ENCODE measurements around the gene TLR1.

The TLR1 gene

DNA sequence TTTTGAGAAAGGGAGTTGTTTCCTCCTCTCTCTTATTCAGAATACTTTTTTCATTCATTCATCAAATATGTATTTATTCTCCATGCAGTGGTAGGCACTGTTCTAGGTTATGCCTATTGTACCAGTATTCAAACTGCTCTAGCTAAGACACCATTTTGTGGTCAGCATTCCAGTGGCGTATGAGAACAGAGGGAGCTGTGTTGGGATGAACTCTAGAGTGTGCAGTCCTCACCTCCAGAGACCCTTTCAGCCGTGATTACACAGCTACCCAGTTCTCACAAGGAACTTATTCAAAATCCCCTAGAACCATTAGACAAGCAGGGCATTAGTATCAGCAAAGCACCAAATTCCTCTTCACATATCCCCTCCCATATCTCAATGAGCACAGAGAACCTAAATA, 4.2 kb downstream of the TLR1 start:
- H3K36me3 Mint-ChIP-seq (ENCODE audit: low read depth), result peaks cover 88% of the 10 kb centered on the region
- H3K4me1 Mint-ChIP-seq (ENCODE audit: low read depth), result peaks cover 51% of the 10 kb centered on the region
- H3K27me3 Mint-ChIP-seq, result no peaks in the 10 kb centered on the region
- peaks cover 41% of the 10 kb centered on the region for H3K9me3 Mint-ChIP-seq
- H3K4me3 Mint-ChIP-seq, result no peak overlapping the region
- no peak overlapping the region for H3K27ac Mint-ChIP-seq
- intact Hi-C loops (cut with micrococcal nuclease), result no loop called here

DNA sequence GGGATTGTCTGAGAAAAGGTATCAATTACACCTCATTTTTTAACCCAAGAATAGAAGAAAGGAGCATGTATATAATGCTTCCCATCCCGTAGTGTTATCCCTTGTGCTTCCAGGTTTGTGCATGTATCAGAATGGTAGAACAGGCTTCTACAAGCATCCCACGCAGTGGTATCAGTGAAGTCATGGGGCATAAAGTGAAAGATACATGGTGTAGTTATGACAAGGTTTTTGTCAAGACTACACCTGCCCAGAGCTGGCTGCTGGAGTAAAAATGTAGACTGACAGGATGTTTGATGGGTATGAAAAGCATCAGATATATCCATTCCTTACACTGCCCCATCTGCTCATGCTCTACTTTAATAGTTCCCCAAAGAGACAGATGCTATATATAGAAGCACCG, 9.5 kb downstream of the TLR1 start:
- H3K9me3 Mint-ChIP-seq, result peaks cover 36% of the 10 kb centered on the region
- H3K36me3 Mint-ChIP-seq (ENCODE audit: low read depth), result peaks cover 64% of the 10 kb centered on the region
- intact Hi-C loops (cut with micrococcal nuclease), result no loop called here
- no peak overlapping the region for H3K4me3 Mint-ChIP-seq
- peaks cover 59% of the 10 kb centered on the region for H3K4me1 Mint-ChIP-seq (ENCODE audit: low read depth)
- H3K27ac Mint-ChIP-seq, result peak overlapping the region; percentile 32
- H3K27me3 Mint-ChIP-seq, result no peaks in the 10 kb centered on the region

DNA sequence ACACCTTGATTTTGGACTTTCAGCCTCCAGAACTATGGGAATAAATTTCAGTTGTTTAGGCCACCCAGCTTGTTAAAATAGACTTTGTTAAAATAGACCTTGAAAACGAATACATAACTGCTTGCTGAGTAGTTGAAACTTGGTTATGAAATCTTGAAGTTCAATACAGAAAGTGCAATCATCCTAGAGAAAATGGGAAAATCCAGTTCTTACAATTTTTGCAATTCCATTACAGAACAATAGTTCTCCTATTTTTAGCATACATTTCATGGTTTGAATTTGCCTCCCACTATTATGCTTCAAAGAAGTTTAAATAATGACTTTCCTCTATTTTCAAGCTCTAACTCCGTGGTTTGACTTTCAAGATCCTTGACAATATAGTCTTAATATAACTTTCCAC, 10.5 kb downstream of the TLR1 start:
- H3K9me3 Mint-ChIP-seq, result peaks cover 26% of the 10 kb centered on the region
- no peak overlapping the region for H3K4me3 Mint-ChIP-seq
- intact Hi-C loops (cut with micrococcal nuclease), result no loop called here
- H3K27me3 Mint-ChIP-seq, result no peaks in the 10 kb centered on the region
- H3K4me1 Mint-ChIP-seq (ENCODE audit: low read depth), result peaks cover 63% of the 10 kb centered on the region
- H3K27ac Mint-ChIP-seq, result peak overlapping the region; percentile 60
- H3K36me3 Mint-ChIP-seq (ENCODE audit: low read depth), result peaks cover 62% of the 10 kb centered on the region

DNA sequence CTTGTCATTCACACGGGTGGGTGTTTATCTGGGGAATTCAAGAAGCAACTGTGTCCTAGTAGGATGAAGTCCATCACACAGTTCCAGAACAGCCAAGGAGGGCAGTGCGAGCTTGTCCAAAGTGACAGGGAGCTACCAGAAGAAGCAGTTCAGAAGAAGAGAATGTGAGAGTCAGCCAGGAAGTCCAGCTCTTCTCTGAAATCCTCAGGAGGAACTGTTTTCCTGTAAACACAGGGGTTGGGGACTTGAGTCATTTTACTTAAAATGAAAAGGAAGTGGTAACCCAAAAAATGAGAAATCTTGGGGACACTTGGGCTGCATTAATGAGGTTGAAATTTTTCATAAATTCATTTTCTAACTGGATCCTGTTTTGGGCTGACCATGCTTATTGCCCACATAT, 13.6 kb downstream of the TLR1 start:
- intact Hi-C loops (cut with micrococcal nuclease), result loop anchor here (2.0 kb wide), 1 partner anchor 14 kb away; the partner anchor contains the start of gene TLR1
- Mint-ChIP-seq H3K27ac (peak overlapping the region; percentile 84), H3K9me3 (peaks cover 10% of the 10 kb centered on the region), H3K27me3 (no peaks in the 10 kb centered on the region), H3K36me3 (ENCODE audit: low read depth) (peaks cover 32% of the 10 kb centered on the region), H3K4me1 (ENCODE audit: low read depth) (peaks cover 75% of the 10 kb centered on the region), H3K4me3 (peak overlapping the region; percentile 37)

DNA sequence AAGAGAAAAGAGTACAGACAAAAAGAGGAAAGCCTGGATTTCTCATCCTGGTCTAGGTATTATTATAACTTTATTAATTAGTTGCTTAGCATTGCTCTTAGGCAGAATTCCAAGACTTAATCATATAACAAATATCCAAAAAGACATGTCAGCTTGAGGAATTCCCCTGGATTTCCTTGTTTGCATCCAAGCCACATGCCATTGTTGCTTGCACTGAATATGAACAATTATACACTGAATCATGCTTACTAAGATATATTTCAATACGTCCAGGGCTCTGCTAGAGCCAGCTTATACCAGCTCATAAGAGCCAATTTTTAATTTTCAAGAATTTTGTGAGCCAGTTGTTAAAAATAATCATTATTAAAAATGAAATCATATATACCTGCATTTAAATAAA, 16.3 kb downstream of the TLR1 start:
- Mint-ChIP-seq H3K4me3 (no peak overlapping the region), H3K9me3 (no peaks in the 10 kb centered on the region), H3K27me3 (no peaks in the 10 kb centered on the region), H3K4me1 (ENCODE audit: low read depth) (peaks cover 74% of the 10 kb centered on the region), H3K36me3 (ENCODE audit: low read depth) (peaks cover 11% of the 10 kb centered on the region), H3K27ac (peak overlapping the region; percentile 68)
- intact Hi-C loops (cut with micrococcal nuclease), result no loop called here

DNA sequence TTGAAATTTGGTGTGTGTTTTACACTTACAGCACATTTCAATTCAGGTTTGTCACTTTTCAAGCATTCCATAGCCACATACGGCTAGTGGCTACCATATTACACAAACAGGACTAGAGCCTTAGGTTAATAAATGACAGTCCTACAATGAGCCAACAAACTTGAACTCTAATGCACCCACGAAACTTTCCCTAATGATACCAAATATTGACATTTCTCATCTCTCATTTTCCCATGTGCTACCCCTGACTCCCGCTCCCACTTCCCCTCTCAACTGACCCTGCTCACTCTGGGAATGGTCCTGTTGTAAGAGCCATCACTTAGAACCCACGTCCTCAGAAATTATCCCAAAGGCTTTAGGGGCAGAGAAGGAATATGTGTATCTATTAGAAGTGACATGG, 16.9 kb downstream of the TLR1 start:
- Mint-ChIP-seq H3K27ac (peak overlapping the region; percentile 68), H3K4me1 (ENCODE audit: low read depth) (peaks cover 71% of the 10 kb centered on the region), H3K27me3 (no peaks in the 10 kb centered on the region), H3K4me3 (no peak overlapping the region), H3K36me3 (ENCODE audit: low read depth) (peaks cover 11% of the 10 kb centered on the region), H3K9me3 (no peaks in the 10 kb centered on the region)
- intact Hi-C loops (cut with micrococcal nuclease), result no loop called here

DNA sequence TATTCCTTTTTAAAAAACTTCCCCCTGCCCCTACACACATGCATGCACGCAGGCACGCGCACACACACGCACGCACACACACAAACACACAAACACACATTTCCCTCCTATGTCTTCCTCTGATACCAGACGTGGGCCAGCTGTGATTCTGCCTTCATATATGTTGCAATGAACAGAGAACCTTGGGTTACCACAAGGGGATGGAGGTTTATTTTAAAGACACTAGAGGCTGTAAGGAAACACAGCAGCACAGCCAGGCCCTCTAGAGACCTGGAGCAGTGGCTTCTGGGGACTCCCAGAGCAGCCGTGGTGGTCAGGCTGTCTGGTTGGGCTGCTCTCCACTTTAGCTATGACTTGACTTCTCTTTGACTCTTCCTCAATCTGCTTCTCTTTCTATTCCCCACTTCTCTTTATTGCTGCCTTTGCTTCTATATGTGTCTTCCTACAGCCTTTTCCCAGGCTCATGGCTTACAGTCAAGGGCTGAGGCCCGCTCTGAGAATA, 18.6 kb downstream of the TLR1 start:
- no peaks in the 10 kb centered on the region for H3K27me3 Mint-ChIP-seq
- H3K27ac Mint-ChIP-seq, result peak overlapping the region; percentile 80
- no peaks in the 10 kb centered on the region for H3K9me3 Mint-ChIP-seq
- H3K4me1 Mint-ChIP-seq (ENCODE audit: low read depth), result peaks cover 64% of the 10 kb centered on the region
- H3K4me3 Mint-ChIP-seq, result no peak overlapping the region
- intact Hi-C loops (cut with micrococcal nuclease), result loop anchor here (1.0 kb wide), 1 partner anchor 71 kb away; no protein-coding TSS in a partner anchor
- peaks cover 11% of the 10 kb centered on the region for H3K36me3 Mint-ChIP-seq (ENCODE audit: low read depth)

DNA sequence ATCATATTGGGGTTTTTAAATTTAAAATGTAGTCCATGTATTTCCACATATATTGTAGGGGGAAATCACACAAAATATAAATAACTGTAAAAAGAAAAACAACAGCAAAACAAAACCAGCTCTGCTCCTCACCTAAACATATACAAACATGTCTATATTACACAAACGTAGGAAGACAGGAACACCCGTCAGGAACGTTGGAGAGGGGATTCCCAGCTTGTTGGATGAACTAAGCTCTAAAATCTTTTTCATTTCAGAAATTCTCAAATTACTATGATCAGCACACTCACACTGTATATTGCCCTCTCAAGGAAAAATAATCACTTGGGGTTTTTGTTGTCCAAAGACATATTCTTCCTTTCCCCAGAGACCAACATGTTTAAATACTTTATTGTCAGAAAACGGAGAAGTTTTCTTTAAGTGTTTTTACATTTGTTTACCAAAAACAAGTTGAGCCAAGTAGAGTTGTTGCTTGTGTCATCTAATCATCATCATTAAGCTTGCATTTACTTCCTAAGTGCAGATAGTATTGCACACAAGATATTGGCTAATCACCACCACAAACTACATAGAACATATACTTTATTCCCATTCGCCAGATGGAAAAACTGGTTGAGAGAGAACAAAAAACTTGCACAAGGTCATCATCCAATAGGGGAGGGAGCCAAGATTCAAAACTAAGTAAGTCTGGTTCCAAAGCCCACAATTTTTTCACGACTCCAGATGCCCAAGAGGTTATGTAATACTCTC, 19.4 kb downstream of the TLR1 start:
- Mint-ChIP-seq H3K27me3 (no peaks in the 10 kb centered on the region), H3K4me3 (no peak overlapping the region), H3K4me1 (ENCODE audit: low read depth) (peaks cover 61% of the 10 kb centered on the region), H3K36me3 (ENCODE audit: low read depth) (peaks cover 10% of the 10 kb centered on the region), H3K27ac (peak overlapping the region; percentile 80), H3K9me3 (no peaks in the 10 kb centered on the region)
- intact Hi-C loops (cut with micrococcal nuclease), result no loop called here

DNA sequence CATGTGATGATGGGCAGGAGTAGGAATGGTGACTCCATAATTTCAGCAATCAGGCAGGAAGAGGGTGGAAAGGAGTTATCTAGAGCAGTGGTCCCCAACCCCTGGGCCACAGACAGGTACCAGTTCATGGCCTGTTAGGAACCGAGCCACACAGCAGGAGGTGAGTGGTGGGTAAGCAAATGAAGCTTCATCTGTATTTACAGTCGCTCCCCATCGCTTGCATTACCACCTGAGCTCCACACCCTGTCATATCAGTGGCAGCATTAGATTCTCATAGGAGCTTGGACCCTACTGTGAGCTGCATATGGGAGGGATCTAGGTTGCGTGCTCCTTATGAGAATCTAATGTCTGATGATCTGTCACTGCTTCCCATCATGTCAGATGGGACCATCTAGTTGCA, 20.4 kb downstream of the TLR1 start:
- Mint-ChIP-seq H3K27ac (no peak overlapping the region), H3K36me3 (ENCODE audit: low read depth) (no peaks in the 10 kb centered on the region), H3K27me3 (no peaks in the 10 kb centered on the region), H3K4me3 (no peak overlapping the region), H3K4me1 (ENCODE audit: low read depth) (peaks cover 51% of the 10 kb centered on the region), H3K9me3 (no peaks in the 10 kb centered on the region)
- intact Hi-C loops (cut with micrococcal nuclease), result no loop called here

DNA sequence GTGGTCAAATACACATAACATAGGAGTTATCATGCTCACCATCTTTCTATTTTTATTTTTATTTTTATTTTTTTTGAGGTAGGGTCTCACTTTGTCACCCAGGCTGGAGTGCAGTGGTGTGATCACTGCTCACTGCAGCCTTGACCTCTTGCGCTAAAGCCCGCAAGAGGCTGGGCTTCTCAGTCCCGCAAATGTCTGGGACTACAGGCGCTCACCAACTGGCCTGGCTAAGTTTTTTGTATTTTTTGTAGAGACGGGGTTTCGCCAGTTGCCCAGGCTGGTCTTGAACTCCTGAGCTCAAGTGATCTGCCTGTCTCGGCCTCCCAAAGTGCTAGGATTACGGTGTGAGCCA, 21.5 kb downstream of the TLR1 start:
- no peaks in the 10 kb centered on the region for H3K36me3 Mint-ChIP-seq (ENCODE audit: low read depth)
- no peak overlapping the region for H3K4me3 Mint-ChIP-seq
- peaks cover 49% of the 10 kb centered on the region for H3K4me1 Mint-ChIP-seq (ENCODE audit: low read depth)
- no peaks in the 10 kb centered on the region for H3K27me3 Mint-ChIP-seq
- H3K27ac Mint-ChIP-seq, result no peak overlapping the region
- H3K9me3 Mint-ChIP-seq, result no peaks in the 10 kb centered on the region
- intact Hi-C loops (cut with micrococcal nuclease), result loop anchor here (2.0 kb wide), 1 partner anchor 22 kb away; no protein-coding TSS in a partner anchor

DNA sequence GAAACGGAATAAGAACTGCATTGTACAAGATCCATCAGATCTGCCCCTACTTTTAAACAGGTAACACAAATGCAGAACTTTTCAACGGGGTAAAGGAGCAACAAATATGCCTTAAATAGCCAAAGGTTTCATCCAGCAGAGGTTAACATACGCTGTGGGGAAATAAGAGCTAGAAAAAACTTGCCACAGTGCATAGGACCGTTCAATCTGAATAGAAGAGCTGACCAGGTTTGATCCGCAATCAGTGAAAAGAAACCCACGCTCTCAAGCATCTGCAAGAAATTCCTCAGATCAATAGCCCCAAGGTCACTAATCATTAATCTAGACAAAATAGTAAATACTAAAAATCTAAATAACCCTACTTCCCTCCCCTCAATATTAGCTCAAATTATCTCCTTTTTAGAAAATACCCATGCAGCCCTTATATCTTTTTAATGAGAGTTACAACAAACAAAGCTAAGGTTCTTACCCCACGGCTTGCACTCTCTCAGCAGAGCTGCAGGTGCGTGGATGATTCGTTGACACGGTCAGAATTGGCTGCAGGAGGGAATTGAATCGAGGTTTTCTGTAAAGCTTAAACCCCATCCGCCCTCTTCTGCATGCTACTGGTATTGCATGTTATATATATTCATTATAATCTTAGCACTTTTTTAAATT, 22.0 kb downstream of the TLR1 start, which contains the start of gene TLR10:
Gene TLR10, minus strand, starts transcription at position 539 of the 657 bp plus-strand sequence. CDS start 7,400 bp downstream, outside the sequence.
- Mint-ChIP-seq H3K27me3 (no peaks in the 10 kb centered on the region), H3K36me3 (ENCODE audit: low read depth) (no peaks in the 10 kb centered on the region), H3K4me3 (no peak within 1 kb of the TSS), H3K4me1 (ENCODE audit: low read depth) (peaks cover 44% of the 10 kb centered on the region), H3K9me3 (no peaks in the 10 kb centered on the region), H3K27ac (no peak within 1 kb of the TSS)
- intact Hi-C loops (cut with micrococcal nuclease), result loop anchor here (2.0 kb wide), 1 partner anchor 22 kb away; no protein-coding TSS in a partner anchor

DNA sequence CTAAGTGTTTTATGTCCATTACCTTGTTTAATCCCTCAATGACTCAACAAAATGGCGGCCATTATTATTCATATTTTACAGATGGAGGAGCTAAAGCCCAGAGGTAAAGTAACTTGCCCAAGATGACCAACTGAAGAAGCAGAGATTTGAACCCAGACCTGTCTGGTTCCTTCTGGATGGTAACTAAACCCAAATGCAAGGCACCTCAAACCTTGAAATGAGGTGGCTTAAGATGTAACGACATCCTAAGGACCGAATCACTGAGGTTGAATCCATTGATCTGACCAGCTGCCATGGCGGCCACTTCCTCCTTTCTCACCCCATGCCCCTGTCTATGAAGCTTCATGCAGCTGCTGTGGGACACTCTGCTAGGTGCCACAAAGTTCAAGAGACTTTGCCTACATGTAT, 22.7 kb downstream of the TLR1 start:
- no peaks in the 10 kb centered on the region for H3K36me3 Mint-ChIP-seq (ENCODE audit: low read depth)
- H3K27me3 Mint-ChIP-seq, result no peaks in the 10 kb centered on the region
- H3K27ac Mint-ChIP-seq, result no peak overlapping the region
- intact Hi-C loops (cut with micrococcal nuclease), result loop anchor here (2.0 kb wide), 1 partner anchor 21 kb away; no protein-coding TSS in a partner anchor
- peaks cover 43% of the 10 kb centered on the region for H3K4me1 Mint-ChIP-seq (ENCODE audit: low read depth)
- peaks cover 6% of the 10 kb centered on the region for H3K9me3 Mint-ChIP-seq
- no peak overlapping the region for H3K4me3 Mint-ChIP-seq

DNA sequence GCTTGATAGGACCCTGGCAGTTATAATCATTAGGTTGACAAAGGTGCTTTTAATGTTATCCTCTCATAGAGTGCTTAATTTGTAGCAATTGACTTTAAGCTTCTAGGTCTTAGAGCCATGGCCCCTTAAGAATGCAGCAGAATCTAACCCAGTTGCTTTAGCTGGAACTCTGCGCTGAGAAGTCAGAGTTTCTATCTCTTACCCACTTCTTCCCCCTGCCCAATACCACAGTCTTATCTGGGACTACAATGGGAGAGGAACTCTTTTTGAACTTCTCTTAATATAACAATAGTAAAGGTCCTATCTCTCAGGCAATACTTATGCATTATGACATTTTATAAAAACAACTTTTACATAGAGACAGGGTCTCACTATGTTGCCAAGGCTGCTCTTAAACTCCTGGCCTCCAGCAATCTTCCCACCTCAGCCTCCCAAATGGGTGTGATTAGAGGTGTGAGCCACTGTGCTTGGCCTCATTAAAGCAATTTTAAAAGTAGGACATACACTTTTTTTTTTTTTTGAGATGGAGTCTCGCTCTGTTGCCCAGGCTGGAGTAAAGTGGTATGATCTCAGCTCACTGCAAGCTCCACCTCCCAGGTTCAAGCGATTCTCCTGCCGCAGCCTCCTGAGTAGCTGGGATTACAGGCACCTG, 23.6 kb downstream of the TLR1 start:
- no peak overlapping the region for H3K27ac Mint-ChIP-seq
- peaks cover 10% of the 10 kb centered on the region for H3K9me3 Mint-ChIP-seq
- H3K36me3 Mint-ChIP-seq (ENCODE audit: low read depth), result no peaks in the 10 kb centered on the region
- no peak overlapping the region for H3K4me3 Mint-ChIP-seq
- H3K4me1 Mint-ChIP-seq (ENCODE audit: low read depth), result peaks cover 38% of the 10 kb centered on the region
- intact Hi-C loops (cut with micrococcal nuclease), result no loop called here
- H3K27me3 Mint-ChIP-seq, result no peaks in the 10 kb centered on the region

DNA sequence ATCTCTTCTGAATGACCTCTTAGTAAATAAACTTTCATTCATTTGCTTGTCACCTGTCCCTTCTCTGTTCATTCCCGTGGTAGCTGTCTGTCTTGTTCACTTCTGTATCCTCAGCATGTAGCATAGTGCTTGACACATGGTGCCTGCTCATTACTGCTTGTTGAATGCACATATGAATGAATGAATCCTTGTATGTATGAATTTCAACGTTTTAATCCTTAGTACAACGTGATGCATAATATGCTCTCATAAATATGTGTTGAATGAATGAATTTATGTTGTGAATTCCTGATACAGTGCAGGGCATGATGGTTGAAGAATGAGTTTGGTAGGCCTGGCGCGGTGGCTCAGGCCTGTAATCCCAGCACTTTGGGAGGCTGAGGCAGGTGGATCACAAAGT, 24.8 kb downstream of the TLR1 start:
- peaks cover 26% of the 10 kb centered on the region for H3K4me1 Mint-ChIP-seq (ENCODE audit: low read depth)

More for the DNA sequence above, 24.8 kb downstream of the TLR1 start:
- no peak overlapping the region for H3K4me3 Mint-ChIP-seq
- intact Hi-C loops (cut with micrococcal nuclease), result no loop called here
- H3K36me3 Mint-ChIP-seq (ENCODE audit: low read depth), result no peaks in the 10 kb centered on the region
- H3K27ac Mint-ChIP-seq, result no peak overlapping the region
- no peaks in the 10 kb centered on the region for H3K27me3 Mint-ChIP-seq
- H3K9me3 Mint-ChIP-seq, result peaks cover 10% of the 10 kb centered on the region
